Forelimb muscle (tissue), 1 donor: Measurements from ENCODE around the gene BAIAP2L2. TPM values are rescaled to one million over a fixed set of nuclear protein-coding genes. Genes with fewer than 3 reads are reported as not detected.
"Not testable (repeated sequence)": the region's sequence is repeated elsewhere in the genome, so short reads cannot be mapped to it uniquely, and the experiment has no call there.

Experiments
- DNase-seq: peaks from one replicate; pipeline ENCODE4 v3.0.0-alpha.2; 2013; ENCODE audit warnings: low read depth
- polyA plus RNA-seq: library from polyadenylated mRNA; unstranded; fragments of 120-200 nt; gene quantifications from one replicate; pipeline ENCODE4 v1.2.1, GENCODE V29; 2013; ENCODE audit not compliant: insufficient read length

The BAIAP2L2 gene
- polyA plus RNA-seq, 1 donor, result 1.2 TPM

DNA sequence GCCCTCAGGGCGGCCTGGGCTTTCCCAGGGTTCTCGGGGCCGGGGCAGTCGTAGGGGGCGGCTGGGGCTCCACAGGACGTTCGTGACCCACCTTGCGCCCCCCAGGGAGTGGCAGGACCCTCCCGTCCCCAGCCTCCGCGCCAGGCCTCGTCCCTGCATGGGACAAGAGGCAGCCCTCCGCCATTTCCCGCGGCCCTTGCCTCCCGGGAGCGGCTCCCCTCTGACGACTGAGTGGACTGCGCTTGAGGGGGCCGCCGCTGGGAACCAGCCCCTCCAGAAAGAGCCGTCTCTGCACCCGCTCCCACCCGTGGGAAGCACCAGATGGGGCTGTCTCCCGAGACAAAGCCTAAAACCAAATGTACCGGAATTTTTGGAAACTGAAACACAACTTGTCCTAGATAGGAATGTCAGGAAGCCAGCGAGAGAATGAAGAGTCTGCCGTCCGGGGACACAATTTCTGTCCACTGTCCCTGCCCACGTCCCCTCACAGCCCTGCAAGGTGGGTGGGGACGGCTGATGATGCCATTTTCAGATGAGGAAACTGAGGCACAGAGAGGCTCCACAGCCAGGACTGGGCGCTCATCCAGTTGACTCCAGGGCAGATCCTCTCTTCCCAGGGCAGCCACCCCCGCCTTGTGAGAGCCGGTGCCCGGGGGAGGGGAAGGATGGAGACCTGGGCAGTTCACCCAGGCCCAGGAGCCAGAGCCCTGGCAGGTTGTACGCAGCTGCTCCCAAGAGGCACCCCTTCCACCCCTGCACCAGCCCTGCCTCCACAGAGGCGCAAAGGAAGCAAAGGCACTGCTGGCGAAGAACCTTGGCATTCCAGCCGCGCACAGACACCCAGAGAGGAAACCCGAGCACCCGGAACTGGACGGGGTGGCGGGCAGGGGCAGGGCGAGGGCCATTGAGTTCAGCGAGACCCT is 71.3 kb downstream of the BAIAP2L2 start:
- no peak for DNase-seq

GRCh38 chr22:38038426-38038825 is 72.1 kb downstream of the BAIAP2L2 start:
- DNase-seq, result no peak

DNA sequence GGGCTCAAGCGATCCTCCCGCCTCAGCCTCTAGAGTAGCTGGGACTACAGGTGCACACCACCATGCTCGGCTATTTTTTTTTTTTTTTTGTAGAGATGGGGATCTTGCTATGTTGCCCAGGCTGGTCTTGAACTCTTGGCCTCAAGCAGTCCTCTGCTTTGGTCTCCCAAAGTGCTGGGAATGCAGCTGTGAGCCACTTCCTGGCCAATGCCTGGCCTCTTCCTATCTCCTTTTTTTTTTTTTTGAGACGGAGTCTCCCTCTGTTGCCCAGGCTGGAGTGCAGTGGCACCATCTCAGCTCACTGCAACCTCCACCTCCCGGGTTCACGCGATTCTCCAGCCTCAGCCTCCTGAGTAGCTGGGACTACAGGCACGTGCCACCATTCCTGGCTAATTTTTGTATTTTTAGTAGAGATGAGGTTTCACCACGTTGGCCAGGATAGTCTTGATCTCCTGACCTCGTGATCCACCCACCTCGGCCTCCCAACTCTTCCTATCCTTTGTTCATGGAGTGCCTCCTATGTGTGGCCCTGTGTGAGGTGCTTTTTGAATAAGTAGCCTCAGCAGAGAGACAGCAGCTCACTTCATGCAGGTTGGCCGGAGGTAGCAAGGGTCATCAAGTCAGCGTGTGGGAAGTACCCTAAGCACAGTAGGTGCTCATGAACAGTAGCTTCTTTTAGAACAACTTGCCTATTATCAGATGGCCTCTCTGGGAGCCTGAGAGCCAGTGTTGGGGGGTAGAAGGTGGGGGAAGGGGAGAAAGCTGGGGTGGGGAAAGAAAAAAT is 72.9 kb downstream of the BAIAP2L2 start:
- not testable (repeated sequence) for DNase-seq

DNA sequence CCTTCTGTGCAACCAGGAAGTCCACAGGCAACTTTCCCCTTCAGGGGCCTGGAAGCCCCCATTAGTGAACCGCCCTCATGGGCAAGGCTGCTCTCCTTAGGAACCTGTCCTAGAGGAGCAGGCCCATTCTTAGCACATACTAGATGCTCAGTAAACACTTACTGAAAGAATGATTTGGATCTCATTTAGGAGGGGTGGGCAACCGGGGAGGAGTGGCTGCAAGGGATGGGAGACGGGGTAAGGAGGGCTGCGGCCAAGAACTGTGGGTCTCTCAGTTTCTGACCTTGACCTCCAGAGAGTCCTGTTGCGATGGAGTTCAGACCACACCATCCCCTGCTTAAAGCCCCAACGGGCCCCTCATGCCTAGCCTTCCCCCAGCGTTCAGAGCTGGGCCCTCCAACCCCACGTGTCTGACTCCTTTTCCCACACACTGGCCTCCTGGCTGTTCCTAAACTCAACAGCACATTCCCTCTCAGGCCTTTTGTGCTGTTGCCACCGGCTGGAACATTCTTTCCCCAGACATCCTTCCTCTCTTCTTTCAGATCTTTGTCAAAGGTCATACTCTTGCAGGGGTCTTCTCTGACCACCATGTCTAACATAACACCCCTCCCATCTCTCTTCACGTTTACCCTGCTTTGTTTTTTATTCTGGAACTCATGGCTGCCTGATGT is 74.0 kb downstream of the BAIAP2L2 start:
- no peak for DNase-seq

GRCh38 chr22:38035530-38035885 is 75.0 kb downstream of the BAIAP2L2 start:
- DNase-seq, result no peak

Other genes starting within 250 kb of the BAIAP2L2 start
- gene MICALL1, start 204.4 kb downstream of the BAIAP2L2 start, polyA plus RNA-seq, result 47.2 TPM
- gene C22orf23, start 157.1 kb downstream of the BAIAP2L2 start, polyA plus RNA-seq, result 10.2 TPM
- 43.4 TPM for gene POLR2F, start 157.0 kb downstream of the BAIAP2L2 start, polyA plus RNA-seq
- gene SOX10, start 126.1 kb downstream of the BAIAP2L2 start, polyA plus RNA-seq, result 4.9 TPM
- 9.3 TPM for gene PICK1, start 53.3 kb downstream of the BAIAP2L2 start, polyA plus RNA-seq
- 2.7 TPM for gene SLC16A8, start 26.5 kb downstream of the BAIAP2L2 start, polyA plus RNA-seq
- 13.5 TPM for gene PLA2G6, start 71.1 kb upstream of the BAIAP2L2 start, polyA plus RNA-seq
- 4.8 TPM for gene MAFF, start 91.3 kb upstream of the BAIAP2L2 start, polyA plus RNA-seq
- gene TMEM184B, start 162.3 kb upstream of the BAIAP2L2 start, polyA plus RNA-seq, result 71.7 TPM
- gene CSNK1E, start 206.7 kb upstream of the BAIAP2L2 start, polyA plus RNA-seq, result 115 TPM